Smooth muscle cell of trachea (primary cell): ENCODE results near the gene MRPS6. TPM values are rescaled to one million over a fixed set of nuclear protein-coding genes. Genes with fewer than 3 reads are reported as not detected.

Source experiments
- total RNA-seq: library from RNA; depleted of rRNA; stranded (reverse); fragments of >200 nt; gene quantifications from 2 replicates; pipeline ENCODE4 v1.2.1, GENCODE V29; 2014

The MRPS6 gene
- total RNA-seq, result 12.6 and 27.8 TPM in 2 replicates

GRCh38 chr21:34073032-34073748 is at the start of gene MRPS6, which contains the start of gene SLC5A3:
Gene MRPS6, plus strand, starts transcription at chr21:34073578. Its CDS starts 123 bp downstream, at chr21:34073701.
Gene SLC5A3, plus strand, starts transcription at chr21:34073578. Its CDS starts 21,621 bp downstream, at chr21:34095199.

Other genes starting within 250 kb of the MRPS6 start
- 115 and 257 TPM in 2 replicates for gene ATP5PO, start 157.8 kb upstream of the MRPS6 start, total RNA-seq
- gene SLC5A3, start within 50 bp of the MRPS6 start, total RNA-seq, result 20.5 and 23.0 TPM in 2 replicates